HG03378 (cell line): Measurements from ENCODE around the gene NDUFA13.

ENCODE experiments used
- ATAC-seq: cut with Tn5 transposase; IDR thresholded peaks from one replicate; pipeline ENCODE4 v1.9.1; 2021; ENCODE audit warnings: mild to moderate bottlenecking, moderate library complexity; ENCODE audit not compliant: unreplicated experiment

Gene NDUFA13

GRCh38 chr19:19488875-19489690 lies 26.9 kb upstream of the NDUFA13 start:
- ATAC-seq, result peak; percentile 67

GRCh38 chr19:19489804-19490204 lies 26.2 kb upstream of the NDUFA13 start:
- ATAC-seq, result no peak

- ATAC-seq, result no peak
Observed at GRCh38 chr19:19490214-19490968, 25.6 kb upstream of the NDUFA13 start.

GRCh38 chr19:19491321-19492025 lies 24.6 kb upstream of the NDUFA13 start:
- no peak for ATAC-seq

GRCh38 chr19:19492026-19492610 lies 23.9 kb upstream of the NDUFA13 start:
- no peak for ATAC-seq

- ATAC-seq, result no peak
Observed at GRCh38 chr19:19493841-19494546, 22.0 kb upstream of the NDUFA13 start.

- ATAC-seq, result no peak
Observed at GRCh38 chr19:19495614-19496603, 20.1 kb upstream of the NDUFA13 start.

- no peak for ATAC-seq
Observed at GRCh38 chr19:19498255-19498991, 17.6 kb upstream of the NDUFA13 start.

GRCh38 chr19:19499272-19499995 lies 16.6 kb upstream of the NDUFA13 start:
- ATAC-seq, result no peak

GRCh38 chr19:19500975-19501644 lies 14.9 kb upstream of the NDUFA13 start:
- no peak for ATAC-seq

GRCh38 chr19:19501798-19502197 lies 14.2 kb upstream of the NDUFA13 start:
- ATAC-seq, result no peak

- no peak for ATAC-seq
Observed at GRCh38 chr19:19502281-19502680, 13.7 kb upstream of the NDUFA13 start.

GRCh38 chr19:19502808-19503602 lies 13.0 kb upstream of the NDUFA13 start:
- no peak for ATAC-seq

- ATAC-seq, result no peak
Observed at GRCh38 chr19:19504754-19505668, 11.0 kb upstream of the NDUFA13 start.

GRCh38 chr19:19505669-19506326 lies 10.2 kb upstream of the NDUFA13 start:
- no peak for ATAC-seq
